ENCODE results near the gene XKR3.
"Not testable (repeated sequence)": the region's sequence is repeated elsewhere in the genome, so short reads cannot be mapped to it uniquely, and the experiment has no call there.

The XKR3 gene

DNA sequence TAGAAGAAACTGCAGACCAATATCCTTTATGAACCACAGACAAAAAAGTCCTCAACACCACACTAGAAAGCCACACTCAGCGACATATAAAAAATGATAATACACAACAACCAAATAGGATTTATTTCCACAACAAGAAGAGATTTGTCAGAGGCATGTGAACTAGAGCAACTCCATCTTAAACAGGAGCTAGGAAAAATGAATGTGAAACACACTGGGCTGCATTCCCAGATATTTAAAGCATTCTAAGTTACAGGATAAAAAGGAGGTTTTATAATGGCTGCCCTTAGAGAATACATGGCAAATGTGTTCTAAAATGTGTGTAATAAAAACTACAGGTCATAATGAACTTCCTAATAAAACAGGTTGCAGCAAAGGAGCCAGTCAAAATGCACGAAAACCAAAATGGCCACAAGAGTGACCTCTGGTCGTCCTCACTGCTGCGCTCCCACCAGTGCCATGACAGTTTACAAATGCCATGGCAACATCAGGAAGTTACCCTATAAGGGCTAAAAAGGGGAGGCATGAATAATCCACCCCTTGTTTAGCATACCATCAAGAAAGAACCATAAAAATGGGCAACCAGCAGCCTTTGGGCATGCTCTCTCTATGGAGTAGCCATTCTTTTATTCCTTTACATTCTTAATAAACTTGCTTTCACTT lies 21.8 kb downstream of the XKR3 start:
- no peak for DNase-seq

DNA sequence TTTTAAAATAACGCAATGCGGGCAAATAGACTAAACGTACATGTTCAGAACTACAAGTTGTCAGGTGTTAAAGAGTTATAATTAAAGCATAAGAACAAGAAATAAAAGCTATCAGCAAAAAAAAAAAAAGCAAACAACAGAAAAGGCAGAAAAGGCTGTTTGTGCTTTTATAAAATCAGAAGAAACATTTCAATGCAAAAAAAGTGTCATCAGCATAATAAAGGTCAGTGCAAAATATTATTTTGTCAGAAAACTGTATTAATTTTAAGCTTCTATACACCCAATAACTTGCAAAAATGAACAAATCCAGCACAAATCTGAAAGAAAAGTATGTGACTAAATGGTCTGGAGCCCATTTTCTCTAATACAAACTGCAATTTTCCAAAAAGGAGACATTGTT lies 23.6 kb downstream of the XKR3 start:
- DNase-seq: no peak

GRCh38 chr22:16801088-16801487 lies 24.1 kb downstream of the XKR3 start:
- no peak for DNase-seq

- no peak for DNase-seq
Observed at GRCh38 chr22:16800358-16800757, 24.9 kb downstream of the XKR3 start.

DNA sequence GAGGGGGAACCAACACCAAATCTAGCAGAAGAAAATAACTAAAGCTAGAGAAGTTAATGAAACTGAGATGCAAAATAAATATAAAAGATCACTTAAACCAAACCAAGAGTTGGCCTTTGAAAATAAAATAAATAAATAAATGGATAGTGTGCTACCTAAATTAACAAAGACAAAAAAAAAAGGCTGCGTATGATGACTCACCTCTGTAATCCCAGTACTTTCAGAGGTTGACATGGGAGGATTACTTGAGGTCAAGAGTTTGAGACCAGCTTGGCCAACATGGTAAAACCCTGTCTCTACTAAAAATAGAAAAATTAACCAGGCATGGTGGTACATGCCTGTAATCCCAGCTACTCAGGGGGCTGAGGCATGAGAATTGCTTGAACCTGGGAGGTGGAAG lies 29.7 kb downstream of the XKR3 start:
- not testable (repeated sequence) for DNase-seq

GRCh38 chr22:16793831-16794230 lies 31.4 kb downstream of the XKR3 start:
- DNase-seq: no peak

GRCh38 chr22:16789860-16790493 lies 35.2 kb downstream of the XKR3 start:
- no peak for DNase-seq

DNA sequence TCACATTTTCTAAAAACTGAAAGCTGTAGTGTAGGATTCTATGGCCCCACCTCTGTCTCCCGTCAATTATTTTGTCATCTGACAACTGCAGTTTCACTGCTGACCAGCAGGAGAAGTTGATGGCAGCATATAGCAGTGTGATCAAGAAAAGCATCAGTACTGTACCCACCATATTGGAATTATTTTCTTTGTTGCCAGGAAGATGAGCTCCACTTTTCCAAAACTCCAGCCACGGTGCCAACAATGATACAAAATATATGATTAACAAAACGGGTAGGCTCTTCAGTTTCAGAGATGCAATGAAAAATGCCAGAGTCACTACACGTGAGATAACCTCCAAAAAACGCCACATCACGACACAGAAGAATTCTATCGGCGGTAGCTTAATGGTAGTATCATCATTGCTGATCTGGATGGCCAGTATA lies 41.3 kb downstream of the XKR3 start:
- no peak for DNase-seq

DNA sequence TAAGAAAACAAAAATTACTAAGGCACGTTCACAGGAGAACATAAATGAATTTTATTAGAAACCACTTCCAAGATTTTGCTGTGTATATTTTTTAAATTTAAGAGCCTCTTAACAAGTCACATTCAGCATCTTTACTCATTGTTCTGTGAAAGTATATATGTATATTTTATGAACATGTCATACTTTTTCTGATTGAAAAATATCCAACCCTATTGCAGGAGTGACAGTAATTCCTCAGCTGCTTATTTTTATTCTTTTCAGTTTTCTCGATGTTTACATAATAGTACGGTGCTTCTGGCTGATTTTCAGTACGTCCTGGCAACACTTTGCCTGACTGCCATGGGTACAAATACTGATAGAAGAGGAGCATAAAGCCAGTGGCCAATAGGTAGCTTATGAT lies 41.8 kb downstream of the XKR3 start:
- no peak for DNase-seq

DNA sequence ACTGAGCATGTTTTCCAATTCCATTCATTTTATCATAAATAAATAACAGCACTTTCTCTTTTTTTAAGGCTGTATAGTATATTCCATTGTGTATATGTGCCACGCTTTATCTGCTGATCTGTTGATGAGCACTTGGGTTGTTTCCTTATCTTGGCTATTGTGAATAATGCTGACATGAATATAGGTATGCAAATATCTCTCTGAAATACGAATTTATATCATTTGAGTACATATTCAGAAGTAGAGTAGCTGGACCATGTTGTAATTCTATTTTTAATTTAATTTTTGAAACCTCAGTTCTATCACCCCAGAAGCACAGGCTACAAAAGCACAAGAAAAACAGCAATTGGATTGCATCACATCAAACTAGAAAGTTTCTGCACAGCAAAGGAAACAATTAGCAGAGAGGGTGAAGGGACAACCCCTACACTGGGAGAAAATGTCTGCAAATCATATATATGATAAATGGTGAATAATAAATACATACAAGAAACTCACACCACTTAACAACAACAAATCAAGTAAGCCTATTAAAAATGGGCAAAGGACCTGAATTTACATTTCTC lies 43.4 kb downstream of the XKR3 start:
- no peak for DNase-seq

DNA sequence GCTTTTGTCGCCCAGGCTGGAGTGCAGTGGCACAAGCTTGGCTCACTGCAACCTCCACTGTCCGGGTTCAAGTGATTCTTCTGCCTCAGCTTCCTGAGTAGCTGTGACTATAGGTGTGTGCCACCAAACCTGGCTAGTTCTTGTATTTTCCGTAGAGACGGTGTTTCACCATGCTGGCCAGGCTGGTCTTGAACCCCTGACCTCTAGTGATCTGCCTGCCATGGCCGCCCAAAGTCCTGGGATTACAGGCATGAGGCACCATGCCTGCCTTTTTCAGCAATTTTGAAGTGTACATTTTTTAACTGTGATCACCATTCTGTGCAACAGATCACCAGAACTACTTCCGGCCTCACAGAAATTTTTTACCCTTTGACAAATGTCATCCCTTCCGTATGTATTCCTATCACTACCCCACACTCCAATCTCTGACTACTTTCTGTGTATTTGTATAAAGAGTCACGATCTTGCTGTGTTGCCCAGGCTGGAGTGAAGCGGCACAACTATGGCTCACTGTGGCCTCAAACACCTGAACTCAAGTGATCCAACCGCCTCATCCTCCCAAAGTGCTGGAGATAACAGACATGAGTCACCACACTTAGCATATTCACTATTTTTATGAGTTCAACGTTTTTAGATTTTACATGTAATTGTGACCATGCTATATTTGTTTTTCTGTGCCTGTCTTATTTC lies 44.0 kb downstream of the XKR3 start:
- no peak for DNase-seq

GRCh38 chr22:16777284-16777924 lies 47.8 kb downstream of the XKR3 start:
- no peak for DNase-seq

DNA sequence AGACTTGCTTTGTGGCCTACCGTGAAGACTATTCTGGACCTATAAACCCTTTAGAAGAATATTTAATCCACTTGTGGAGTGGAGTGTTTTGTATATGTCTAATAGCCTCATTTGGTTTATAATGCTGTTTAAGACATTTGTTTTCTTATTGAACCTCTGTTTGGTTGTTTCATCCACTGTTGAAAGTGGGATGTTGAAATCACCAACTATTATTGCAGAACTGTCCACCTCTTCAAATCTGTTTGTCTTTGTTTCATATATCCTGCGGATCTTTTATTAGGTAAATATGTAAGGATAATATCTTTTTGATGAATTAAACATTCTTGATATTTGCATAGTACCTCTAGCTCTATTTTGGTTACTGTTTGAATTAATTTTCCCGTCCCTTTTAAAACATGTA lies 49.1 kb downstream of the XKR3 start:
- no peak for DNase-seq

- no peak for DNase-seq
Observed at GRCh38 chr22:16774911-16775500, 50.2 kb downstream of the XKR3 start.

DNA sequence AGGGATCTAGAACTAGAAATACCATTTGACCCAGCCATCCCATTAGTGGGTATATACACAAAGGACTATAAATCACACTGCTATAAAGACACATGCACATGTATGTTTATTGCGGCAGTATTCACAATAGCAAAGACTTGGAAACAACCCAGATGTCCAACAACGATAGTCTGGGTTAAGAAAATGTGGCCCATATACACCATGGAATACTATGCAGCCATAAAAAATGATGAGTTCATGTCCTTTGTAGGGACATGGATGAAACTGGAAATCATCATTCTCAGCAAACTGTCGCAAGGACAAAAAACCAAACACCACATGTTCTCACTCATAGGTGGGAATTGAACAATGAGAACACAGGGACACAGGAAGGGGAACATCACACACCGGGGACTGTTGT lies 53.6 kb downstream of the XKR3 start:
- DNase-seq: not testable (repeated sequence)

DNA sequence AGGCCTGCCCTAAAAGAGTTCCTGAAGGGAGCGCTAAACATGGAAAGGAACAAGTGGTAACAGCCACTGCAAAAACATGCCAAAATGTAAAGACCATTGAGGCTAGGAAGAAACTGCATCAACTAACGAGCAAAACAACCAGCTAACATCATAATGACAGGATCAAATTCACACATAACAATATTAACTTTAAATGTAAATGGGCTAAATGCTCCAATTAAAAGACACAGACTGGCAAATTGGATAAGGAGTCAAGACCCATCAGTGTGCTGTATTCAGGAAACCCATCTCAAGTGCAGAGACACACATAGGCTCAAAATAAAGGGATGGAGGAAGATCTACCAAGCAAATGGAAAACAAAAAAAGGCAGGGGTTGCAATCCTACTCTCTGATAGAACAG lies 57.3 kb downstream of the XKR3 start:
- DNase-seq: not testable (repeated sequence)

DNA sequence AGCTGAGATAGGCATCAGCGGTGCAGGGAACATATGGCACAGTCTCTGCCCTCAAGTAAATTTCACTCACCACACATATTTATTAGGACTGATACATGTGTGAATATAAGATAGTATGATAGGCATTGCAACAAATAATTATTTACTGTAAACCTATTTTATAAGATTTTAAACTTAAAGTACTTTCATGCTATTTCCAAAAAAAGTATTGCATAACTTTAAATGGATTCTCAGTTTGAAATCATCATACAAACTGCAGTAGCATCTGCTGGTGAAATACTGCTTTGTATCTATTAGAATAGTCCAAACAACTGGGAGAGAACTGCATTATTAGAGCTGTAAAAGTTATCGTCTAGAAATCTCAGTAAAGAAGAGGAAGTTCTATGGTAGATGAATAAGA lies 63.0 kb downstream of the XKR3 start:
- not testable (repeated sequence) for DNase-seq

- DNase-seq: not testable (repeated sequence)
Observed at GRCh38 chr22:16760416-16760815, 64.8 kb downstream of the XKR3 start.

- not testable (repeated sequence) for DNase-seq
Observed at GRCh38 chr22:16749282-16749681, 75.9 kb downstream of the XKR3 start.

DNA sequence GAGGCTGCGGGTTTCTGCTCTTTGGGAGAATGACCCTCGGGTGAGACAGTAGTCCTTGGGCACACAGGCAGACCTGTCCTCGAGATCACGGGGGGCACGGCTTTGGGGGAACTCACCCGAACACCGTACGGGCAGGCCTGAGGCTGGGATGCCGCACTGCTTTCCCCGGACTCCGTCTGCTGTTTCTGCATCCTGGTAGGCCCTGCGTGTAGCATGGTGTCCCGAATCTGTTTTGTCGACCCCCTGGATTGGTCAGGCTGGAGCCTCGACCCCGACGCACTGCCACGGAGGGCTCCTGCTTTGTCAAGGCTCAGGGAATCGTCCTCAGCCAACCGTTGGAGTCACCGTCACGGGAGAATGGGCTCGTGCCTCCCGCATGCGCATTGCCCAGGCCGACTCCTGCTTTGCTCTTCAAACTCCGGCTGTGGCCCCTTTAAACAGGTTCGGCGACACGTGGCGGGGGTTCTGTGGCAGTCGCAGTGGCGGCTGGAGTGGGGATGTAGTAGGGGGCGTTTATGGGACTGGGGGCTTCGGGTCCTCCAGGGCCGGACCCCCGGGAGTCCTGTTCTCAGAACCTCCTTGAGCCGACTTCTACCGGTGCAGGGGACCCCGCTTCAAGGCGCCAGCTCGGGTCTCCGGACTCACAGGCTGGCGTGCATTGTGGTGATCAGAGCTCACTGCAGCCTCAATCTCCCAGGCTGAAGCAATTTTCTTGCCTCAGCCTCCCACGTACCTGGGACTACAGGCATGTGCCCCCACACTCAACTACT lies 76.9 kb downstream of the XKR3 start:
- not testable (repeated sequence) for DNase-seq

- not testable (repeated sequence) for DNase-seq
Observed at GRCh38 chr22:16747266-16748159, 77.7 kb downstream of the XKR3 start.

Data from CD4-positive, alpha-beta T cell treated with Interleukin-15 for 1 hour (primary cell).